ENCODE measurements around the gene SUSD1. TPM values are rescaled to one million over a fixed set of nuclear protein-coding genes. Genes with fewer than 3 reads are reported as not detected.

Gene SUSD1
- total and polyA plus RNA-seq, 10 donors: 4.4 to 26.8 (median 20.2) TPM

DNA sequence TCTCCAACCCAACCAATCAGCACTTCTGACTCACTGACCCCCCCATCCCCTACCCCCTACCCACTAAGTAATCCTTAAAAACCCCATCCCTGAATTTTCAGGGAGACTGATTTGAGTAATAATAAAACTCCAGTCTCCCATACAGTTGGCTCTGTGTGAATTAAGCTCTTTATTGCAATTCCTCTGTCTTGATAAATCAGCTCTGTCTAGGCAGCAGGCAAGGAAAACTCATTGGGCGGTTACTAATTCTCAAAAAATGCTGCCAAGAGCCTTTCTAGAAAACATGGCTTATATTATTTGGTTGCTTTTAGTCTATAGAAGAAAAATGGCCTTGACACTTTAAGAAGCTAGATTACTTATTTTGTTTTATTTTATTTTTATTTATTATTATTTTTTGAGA, 131.7 kb downstream of the SUSD1 start:
- peaks cover 0 to 29% (median 0%) of the 10 kb centered on the region in 6 donors for H3K36me3 ChIP-seq
- no peak overlapping the region for H3K27ac ChIP-seq
- no peak for TF ChIP-seq POLR2A (IDR thresholded peaks at IDR 0.05)
- TF ChIP-seq POLR2AphosphoS5 (IDR thresholded peaks at IDR 0.05): no peak
- TF ChIP-seq, protein P1, sequence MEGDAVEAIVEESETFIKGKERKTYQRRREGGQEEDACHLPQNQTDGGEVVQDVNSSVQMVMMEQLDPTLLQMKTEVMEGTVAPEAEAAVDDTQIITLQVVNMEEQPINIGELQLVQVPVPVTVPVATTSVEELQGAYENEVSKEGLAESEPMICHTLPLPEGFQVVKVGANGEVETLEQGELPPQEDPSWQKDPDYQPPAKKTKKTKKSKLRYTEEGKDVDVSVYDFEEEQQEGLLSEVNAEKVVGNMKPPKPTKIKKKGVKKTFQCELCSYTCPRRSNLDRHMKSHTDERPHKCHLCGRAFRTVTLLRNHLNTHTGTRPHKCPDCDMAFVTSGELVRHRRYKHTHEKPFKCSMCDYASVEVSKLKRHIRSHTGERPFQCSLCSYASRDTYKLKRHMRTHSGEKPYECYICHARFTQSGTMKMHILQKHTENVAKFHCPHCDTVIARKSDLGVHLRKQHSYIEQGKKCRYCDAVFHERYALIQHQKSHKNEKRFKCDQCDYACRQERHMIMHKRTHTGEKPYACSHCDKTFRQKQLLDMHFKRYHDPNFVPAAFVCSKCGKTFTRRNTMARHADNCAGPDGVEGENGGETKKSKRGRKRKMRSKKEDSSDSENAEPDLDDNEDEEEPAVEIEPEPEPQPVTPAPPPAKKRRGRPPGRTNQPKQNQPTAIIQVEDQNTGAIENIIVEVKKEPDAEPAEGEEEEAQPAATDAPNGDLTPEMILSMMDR (IDR thresholded peaks at IDR 0.05 in 8 of 11, conservative IDR thresholded peaks at IDR 0.05 in 3 of 11): no peak
- no peak overlapping the region for H3K4me3 ChIP-seq
- WGBS, 5 donors: 93 to 100% (median 97%) methylated on average over 1 of the region's 1 CpG
- H3K9me3 ChIP-seq: peaks cover 0 to 6% (median 0%) of the 10 kb centered on the region in 8 donors
- H3K4me1 ChIP-seq: peaks cover under 1 to 36% (median 10%) of the 10 kb centered on the region in 6 donors
- no peak for DNase-seq
- intact Hi-C loops (cut with DNase I; ENCODE audit: low total_unique reads): no loop called here
- H3K27me3 ChIP-seq (replicated peaks in 1 of 7): no peaks in the 10 kb centered on the region

DNA sequence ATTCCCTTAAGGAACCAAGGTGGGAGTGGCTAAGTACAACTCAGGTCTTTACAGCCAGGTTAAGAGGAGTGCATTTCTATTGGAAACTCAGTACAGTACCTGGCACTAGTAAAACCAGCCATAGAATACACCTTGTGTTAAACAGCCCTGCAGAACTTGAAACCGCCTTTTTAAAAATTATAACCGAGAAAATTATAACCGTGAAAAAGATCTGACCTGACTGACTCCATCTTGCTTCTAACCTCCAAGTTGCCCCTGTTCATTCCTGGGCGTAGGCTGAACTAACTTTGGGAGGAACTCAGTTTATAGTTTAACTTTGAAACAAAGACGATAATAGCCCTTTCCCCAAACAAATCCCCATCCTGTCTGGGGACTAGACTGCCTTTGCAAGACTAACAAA, 132.3 kb downstream of the SUSD1 start:
- DNase-seq: no peak
- Histone ChIP-seq H3K9me3 (peaks cover 0 to 2% (median 0%) of the 10 kb centered on the region in 8 donors), H3K27me3 (replicated peaks in 1 of 7) (no peaks in the 10 kb centered on the region), H3K4me1 (peaks cover 3 to 41% (median 17%) of the 10 kb centered on the region in 6 donors), H3K27ac (peak overlapping the region in 3 of 8 donors; percentile 6 to 64 (median 62)), H3K36me3 (peaks cover 0 to 29% (median 0%) of the 10 kb centered on the region in 6 donors), H3K4me3 (no peak overlapping the region)
- intact Hi-C loops (cut with DNase I; ENCODE audit: low total_unique reads): no loop called here
- TF ChIP-seq, protein P1 (IDR thresholded peaks at IDR 0.05 in 8 of 11, conservative IDR thresholded peaks at IDR 0.05 in 3 of 11): no peak
- TF ChIP-seq POLR2AphosphoS5 (IDR thresholded peaks at IDR 0.05): no peak
- 85 to 97% (median 95%) methylated on average over 5 of the region's 5 CpGs for WGBS, 5 donors

DNA sequence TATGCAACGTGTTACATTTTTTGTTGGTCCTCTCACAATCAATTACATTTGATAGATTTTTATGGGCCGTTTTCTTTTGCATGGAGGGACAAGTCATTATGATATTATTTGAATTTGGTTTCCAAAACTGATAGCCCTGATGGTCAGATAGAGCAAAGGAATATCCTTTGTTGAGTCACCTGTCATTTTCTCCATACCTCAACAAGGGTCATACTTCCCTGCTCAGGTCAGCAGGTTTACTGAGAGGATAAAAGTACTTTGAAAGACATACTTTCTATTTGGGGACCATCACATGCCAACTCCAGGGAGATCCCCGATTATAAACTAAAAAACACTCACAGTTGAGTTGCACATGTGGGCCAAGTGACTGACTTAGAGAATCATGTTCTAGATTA, 132.9 kb downstream of the SUSD1 start:
- peaks cover 5 to 41% (median 20%) of the 10 kb centered on the region in 6 donors for H3K4me1 ChIP-seq
- no peaks in the 10 kb centered on the region for H3K27me3 ChIP-seq (replicated peaks in 1 of 7)
- TF ChIP-seq POLR2A (IDR thresholded peaks at IDR 0.05): no peak
- TF ChIP-seq POLR2AphosphoS5 (IDR thresholded peaks at IDR 0.05): no peak
- TF ChIP-seq, protein P1 (IDR thresholded peaks at IDR 0.05 in 8 of 11, conservative IDR thresholded peaks at IDR 0.05 in 3 of 11): no peak
- peaks cover 0 to 29% (median 0%) of the 10 kb centered on the region in 6 donors for H3K36me3 ChIP-seq
- intact Hi-C loops (cut with DNase I; ENCODE audit: low total_unique reads): no loop called here
- H3K9me3 ChIP-seq: no peaks in the 10 kb centered on the region
- DNase-seq: no peak
- no peak overlapping the region for H3K4me3 ChIP-seq
- WGBS, 5 donors: 80 to 95% (median 91%) methylated on average over 3 of the region's 3 CpGs
- H3K27ac ChIP-seq: peak overlapping the region in 5 of 8 donors; percentile 2 to 64 (median 40)

DNA sequence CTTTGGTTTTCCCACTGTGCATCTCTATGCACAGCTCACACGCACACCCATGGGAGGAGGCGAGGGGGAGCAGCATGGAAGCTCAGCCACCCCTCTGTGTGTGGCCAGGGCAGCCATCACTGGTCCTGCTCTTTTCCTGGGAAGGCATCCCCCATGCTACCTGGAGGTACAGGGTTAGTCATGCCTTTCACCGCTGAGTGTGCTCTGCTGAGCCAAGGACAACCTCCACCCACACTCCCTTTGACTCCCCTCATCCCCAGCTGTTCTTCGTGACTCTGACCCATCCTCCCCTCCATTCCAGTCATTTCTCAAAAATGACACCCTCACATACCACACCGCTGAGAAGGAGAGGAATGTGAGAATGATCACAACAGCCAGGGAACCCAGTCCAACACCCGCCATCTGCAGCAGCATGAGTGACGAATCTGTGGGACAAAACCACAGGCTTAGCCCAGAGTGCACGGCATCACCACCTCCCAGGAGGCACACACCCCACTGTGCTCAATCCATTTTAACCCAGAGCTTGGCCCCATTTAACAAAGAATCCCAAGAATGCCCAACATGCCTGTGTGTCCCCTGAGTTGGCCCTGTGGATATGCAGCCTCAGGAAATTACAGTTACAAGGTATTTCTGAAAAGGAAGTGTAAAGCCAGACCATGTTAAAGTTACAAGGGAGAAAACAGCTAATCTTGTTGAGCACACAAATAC, 133.4 kb downstream of the SUSD1 start:
- Histone ChIP-seq H3K27ac (peak overlapping the region in 5 of 8 donors; percentile 29 to 64 (median 62)), H3K27me3 (replicated peaks in 1 of 7) (no peaks in the 10 kb centered on the region), H3K4me1 (peaks cover 10 to 41% (median 25%) of the 10 kb centered on the region in 6 donors), H3K9me3 (no peaks in the 10 kb centered on the region), H3K4me3 (no peak overlapping the region), H3K36me3 (peaks cover 0 to 29% (median 0%) of the 10 kb centered on the region in 6 donors)
- no peak for DNase-seq
- intact Hi-C loops (cut with DNase I; ENCODE audit: low total_unique reads): no loop called here
- WGBS, 5 donors: 73 to 87% (median 83%) methylated on average over 8 of the region's 8 CpGs
- TF ChIP-seq POLR2A (IDR thresholded peaks at IDR 0.05) (no peak), POLR2AphosphoS5 (IDR thresholded peaks at IDR 0.05) (peak in 2 of 3 donors; percentile 31 to 58)
- TF ChIP-seq, protein P1 (IDR thresholded peaks at IDR 0.05 in 8 of 11, conservative IDR thresholded peaks at IDR 0.05 in 3 of 11): no peak

All from spleen (tissue), 11 donors.